Endothelial cell of umbilical vein (primary cell): ENCODE data around the gene KPNA1.

Experiments
- EZH2 ChIP-seq: IDR thresholded peaks from 2 replicates; pipeline ENCODE4 v1.6.1; 2012; ENCODE audit warnings: borderline replicate concordance, low read depth, mild to moderate bottlenecking, moderate library complexity, low read length, inconsistent platforms; ENCODE audit not compliant: severe bottlenecking
- FOS ChIP-seq: IDR thresholded peaks from 2 replicates; pipeline ENCODE4 v1.6.1; 2011; ENCODE audit warnings: mild to moderate bottlenecking, low read length, moderate library complexity, borderline replicate concordance; ENCODE audit not compliant: insufficient read depth
- GATA2 ChIP-seq: IDR thresholded peaks from 2 replicates; pipeline ENCODE4 v1.7.0; 2011; ENCODE audit warnings: low read depth, mild to moderate bottlenecking, moderate library complexity, mixed read lengths, low read length; ENCODE audit not compliant: insufficient read length, insufficient read depth
- MYC ChIP-seq: IDR thresholded peaks from one replicate; pipeline ENCODE4 v1.6.1; 2011; ENCODE audit warnings: mild to moderate bottlenecking, low read depth, low read length
- POLR2A ChIP-seq: IDR thresholded peaks from 2 replicates; pipeline ENCODE4 v1.6.1; 2012; ENCODE audit warnings: low read depth, mild to moderate bottlenecking, control low read depth, low read length
- POLR2AphosphoS5 ChIP-seq: IDR thresholded peaks from 2 replicates; pipeline ENCODE4 v1.6.1; 2012; ENCODE audit warnings: low read depth, mild to moderate bottlenecking, control low read depth, low read length, moderate library complexity; ENCODE audit not compliant: insufficient read depth
- TF ChIP-seq, protein P1 (sequence below), 2 donors: IDR thresholded peaks; 1 replicate in 1 of 2; 2 replicates in 1 of 2; pipeline ENCODE4 v1.5.1; 2011; ENCODE audit warnings: low read length in 2 of 2, mild to moderate bottlenecking in 2 of 2, moderate library complexity in 2 of 2, control low read depth in 1 of 2, inconsistent platforms in 1 of 2, low read depth in 1 of 2; ENCODE audit not compliant: insufficient read depth in 1 of 2; ENCODE audit errors: extremely low read depth in 1 of 2
- TF ChIP-seq, protein P2 (sequence below): IDR thresholded peaks from 2 replicates; pipeline ENCODE4 v1.6.1; 2011; ENCODE audit not compliant: insufficient read depth, insufficient read length

DNA sequence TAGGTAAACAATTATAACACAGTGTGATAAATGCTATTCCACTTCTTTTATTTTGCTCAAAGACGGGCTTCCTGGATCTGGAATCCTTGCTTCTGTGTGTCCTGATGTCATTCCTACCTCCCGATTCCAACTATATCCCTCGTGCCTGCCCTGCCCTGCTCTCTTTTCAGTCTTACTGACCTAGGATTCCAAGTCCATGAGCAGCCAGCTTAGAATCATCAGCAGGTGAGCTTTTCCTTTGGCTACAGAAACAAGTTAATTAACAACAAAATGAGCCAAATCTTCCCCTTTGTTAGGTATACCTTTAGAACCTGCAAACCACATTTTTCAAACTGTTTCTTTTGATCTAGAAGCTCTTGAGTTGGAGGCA is 21.9 kb upstream of the KPNA1 start:
- TF ChIP-seq, protein P1, sequence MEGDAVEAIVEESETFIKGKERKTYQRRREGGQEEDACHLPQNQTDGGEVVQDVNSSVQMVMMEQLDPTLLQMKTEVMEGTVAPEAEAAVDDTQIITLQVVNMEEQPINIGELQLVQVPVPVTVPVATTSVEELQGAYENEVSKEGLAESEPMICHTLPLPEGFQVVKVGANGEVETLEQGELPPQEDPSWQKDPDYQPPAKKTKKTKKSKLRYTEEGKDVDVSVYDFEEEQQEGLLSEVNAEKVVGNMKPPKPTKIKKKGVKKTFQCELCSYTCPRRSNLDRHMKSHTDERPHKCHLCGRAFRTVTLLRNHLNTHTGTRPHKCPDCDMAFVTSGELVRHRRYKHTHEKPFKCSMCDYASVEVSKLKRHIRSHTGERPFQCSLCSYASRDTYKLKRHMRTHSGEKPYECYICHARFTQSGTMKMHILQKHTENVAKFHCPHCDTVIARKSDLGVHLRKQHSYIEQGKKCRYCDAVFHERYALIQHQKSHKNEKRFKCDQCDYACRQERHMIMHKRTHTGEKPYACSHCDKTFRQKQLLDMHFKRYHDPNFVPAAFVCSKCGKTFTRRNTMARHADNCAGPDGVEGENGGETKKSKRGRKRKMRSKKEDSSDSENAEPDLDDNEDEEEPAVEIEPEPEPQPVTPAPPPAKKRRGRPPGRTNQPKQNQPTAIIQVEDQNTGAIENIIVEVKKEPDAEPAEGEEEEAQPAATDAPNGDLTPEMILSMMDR (IDR thresholded peaks at IDR 0.05; ENCODE audit: extremely low read depth in 1 of 2, insufficient read depth in 1 of 2, low read depth in 1 of 2, low read length in 2 of 2), result no peak
- TF ChIP-seq EZH2 (no peak), GATA2 (no peak), POLR2A (no peak), POLR2AphosphoS5 (no peak), FOS (no peak), MYC (no peak)
- TF ChIP-seq, protein P2, sequence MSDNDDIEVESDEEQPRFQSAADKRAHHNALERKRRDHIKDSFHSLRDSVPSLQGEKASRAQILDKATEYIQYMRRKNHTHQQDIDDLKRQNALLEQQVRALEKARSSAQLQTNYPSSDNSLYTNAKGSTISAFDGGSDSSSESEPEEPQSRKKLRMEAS, result no peak
